CD8-positive, alpha-beta memory T cell (primary cell): ENCODE data around the gene MZF1. TPM values are rescaled to one million over a fixed set of nuclear protein-coding genes. Genes with fewer than 3 reads are reported as not detected.
A peak's percentile ranks its signal among the peaks of the same experiment; 100 is the strongest.

Experiments used
- CTCF ChIA-PET: fragments of 350-600 bp; sonication (Branson Sonifier 250); formaldehyde crosslinking; loops from one replicate; lab custom pipeline; 2021; ENCODE audit warnings: antibody characterized with exemption; lab: Charles Lee
- POLR2A ChIA-PET: fragments of 350-600 bp; sonication (Branson Sonifier 250); formaldehyde crosslinking; loops from one replicate; lab custom pipeline; 2021; ENCODE audit warnings: antibody characterized with exemption; lab: Charles Lee
- DNase-seq, 5 donors: peaks; one replicate each; pipeline versions ENCODE4 v3.0.0 to v3.0.0-alpha.2; 2020 to 2022; ENCODE audit warnings: mixed read lengths in 1 of 5
- H3K27ac ChIP-seq: one replicate; pipeline ENCODE4 v1.7.0; 2013; ENCODE audit warnings: low read depth, mild to moderate bottlenecking, low read length, moderate library complexity
- H3K27me3 ChIP-seq: 2 replicates; pipeline ENCODE4 v1.7.0; 2013; ENCODE audit warnings: low read length, mild to moderate bottlenecking; ENCODE audit not compliant: insufficient read depth, poor library complexity, severe bottlenecking
- H3K36me3 ChIP-seq: 2 replicates; pipeline ENCODE4 v1.7.0; 2013; ENCODE audit warnings: mild to moderate bottlenecking, low read length, moderate library complexity; ENCODE audit not compliant: insufficient read depth
- H3K4me1 ChIP-seq: 2 replicates; pipeline ENCODE4 v1.7.0; 2013; ENCODE audit warnings: mild to moderate bottlenecking, low read length, moderate library complexity; ENCODE audit not compliant: insufficient read depth
- H3K4me3 ChIP-seq: 2 replicates; pipeline ENCODE4 v1.7.0; 2013; ENCODE audit warnings: mild to moderate bottlenecking, low read length
- H3K9me3 ChIP-seq: 2 replicates; pipeline ENCODE4 v1.7.0; 2013; ENCODE audit warnings: mild to moderate bottlenecking, low read length
- H3K27ac Mint-ChIP-seq, 8 donors: one replicate each; pipeline ENCODE4 v1.8.0; 2020 to 2021; ENCODE audit warnings: mixed read lengths in 8 of 8, mild to moderate bottlenecking in 6 of 8, inconsistent platforms in 3 of 8, moderate library complexity in 3 of 8
- H3K27me3 Mint-ChIP-seq, 2 donors: one replicate each; pipeline ENCODE4 v1.8.0; 2020 to 2021; ENCODE audit warnings: mixed read lengths in 2 of 2, mild to moderate bottlenecking in 1 of 2, moderate library complexity in 1 of 2
- H3K36me3 Mint-ChIP-seq, 3 donors: one replicate each; pipeline ENCODE4 v1.8.0; 2020 to 2021; ENCODE audit warnings: mixed read lengths in 3 of 3, inconsistent platforms in 1 of 3, mild to moderate bottlenecking in 1 of 3
- H3K4me1 Mint-ChIP-seq, 3 donors: one replicate each; pipeline ENCODE4 v1.8.0; 2020 to 2021; ENCODE audit warnings: mixed read lengths in 3 of 3, inconsistent platforms in 1 of 3, mild to moderate bottlenecking in 1 of 3
- H3K4me3 Mint-ChIP-seq, 7 donors: one replicate each; pipeline ENCODE4 v1.8.0; 2020 to 2021; ENCODE audit warnings: mixed read lengths in 7 of 7, mild to moderate bottlenecking in 6 of 7, moderate library complexity in 4 of 7, inconsistent platforms in 2 of 7
- H3K9me3 Mint-ChIP-seq, 5 donors: one replicate each; pipeline ENCODE4 v1.8.0; 2020 to 2022; ENCODE audit warnings: mixed read lengths in 5 of 5, mild to moderate bottlenecking in 3 of 5, moderate library complexity in 2 of 5, inconsistent platforms in 1 of 5
- polyA plus RNA-seq: library from polyadenylated mRNA; unstranded; fragments of 300-500 nt; fragmentation: Illumina TruSeq; gene quantifications from one replicate; pipeline ENCODE4 v1.2.3, GENCODE V29; 2021
- total RNA-seq, 2 experiments: library from RNA; stranded (reverse); gene quantifications; one replicate each; pipeline ENCODE4 v1.2.3, GENCODE V29; 2021

Gene MZF1
- total and polyA plus RNA-seq, 3 experiments from 2014 or later: 10.3 to 14.8 (median 14.0) TPM

DNA sequence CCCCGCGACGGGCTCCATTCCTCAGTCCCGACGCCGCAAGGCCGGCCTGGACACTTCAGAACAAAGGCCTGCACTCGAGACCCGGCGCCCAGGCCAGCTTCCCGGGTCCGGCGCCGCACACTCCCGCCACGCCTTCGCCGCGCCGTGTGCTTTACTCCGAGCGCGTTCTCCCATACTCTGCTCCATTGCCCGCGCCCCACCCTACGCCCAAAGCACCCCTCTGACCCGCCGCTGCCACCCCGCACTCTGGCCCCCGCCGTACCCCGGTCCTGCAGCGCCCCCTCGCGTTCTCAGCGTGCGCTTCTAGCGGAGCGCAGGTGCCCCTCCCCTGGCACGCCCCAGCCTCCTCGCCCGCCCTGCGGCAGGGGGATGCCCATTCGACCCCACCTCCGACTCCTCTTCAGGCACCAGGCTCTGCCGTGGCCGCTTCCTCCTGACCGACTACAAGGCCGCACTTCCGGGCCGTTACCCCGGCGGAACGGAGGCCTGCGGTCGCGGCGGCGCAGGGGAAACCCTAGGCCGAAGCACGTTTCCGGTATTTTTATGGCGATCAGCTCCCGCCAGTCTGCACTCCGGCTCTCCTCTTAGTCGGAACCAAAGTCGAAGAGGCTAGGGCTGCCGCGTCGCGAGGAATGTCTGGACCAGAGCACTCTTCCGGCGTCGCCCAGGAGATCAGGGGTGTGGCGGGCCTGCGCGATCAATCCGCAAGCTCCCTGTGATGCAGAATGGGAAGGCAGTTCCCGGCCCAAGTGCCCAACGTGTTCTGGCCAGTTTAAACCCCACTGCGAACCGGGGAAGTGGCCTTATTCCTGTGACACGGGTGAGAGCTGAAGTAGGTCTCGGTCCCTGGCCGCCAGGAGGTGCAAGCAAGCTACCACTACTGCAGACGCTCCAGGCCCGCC is 53.5 kb downstream of the MZF1 start, which contains the start of gene ZBTB45:
Gene ZBTB45 (minus strand): TSS at position 456 of the 902 bp plus-strand sequence. CDS start 2,137 bp downstream, outside the sequence.
- peaks cover 34 to 46% (median 35%) of the 10 kb centered on the region in 3 donors for H3K4me1 Mint-ChIP-seq
- H3K27me3 Mint-ChIP-seq: peaks cover 0 to 3% of the 10 kb centered on the region in 2 donors
- H3K9me3 Mint-ChIP-seq: no peaks in the 10 kb centered on the region
- Histone ChIP-seq H3K27ac (peak within 1 kb of the TSS; percentile 86), H3K27me3 (no peaks in the 10 kb centered on the region), H3K4me1 (peaks cover 23% of the 10 kb centered on the region), H3K36me3 (peaks cover 6% of the 10 kb centered on the region), H3K4me3 (peak within 1 kb of the TSS; percentile 81), H3K9me3 (no peaks in the 10 kb centered on the region)
- peaks cover 0 to 29% (median 4%) of the 10 kb centered on the region in 3 donors for H3K36me3 Mint-ChIP-seq
- CTCF ChIA-PET: interaction anchor here (0.7 to 7.4 kb wide), 30 partner anchors 9 to 338 kb away, joined by 3 to 77 read pairs (median 4); partner anchors contain the start of genes CHMP2A, ERVK3-1, MZF1 and TRIM28
- peak; percentile 84 to 90 (median 88) for DNase-seq
- POLR2A ChIA-PET: interaction anchor here (0.6 to 2.6 kb wide), 15 partner anchors 20 to 336 kb away, joined by 3 to 28 read pairs (median 5); partner anchors contain the start of genes CHMP2A, MZF1, TRIM28 and UBE2M
- H3K4me3 Mint-ChIP-seq: peak within 1 kb of the TSS; percentile 90 to 97 (median 95)
- peak within 1 kb of the TSS; percentile 90 to 99 (median 98) for H3K27ac Mint-ChIP-seq

- peaks cover 38 to 52% (median 38%) of the 10 kb centered on the region in 3 donors for H3K4me1 Mint-ChIP-seq
- POLR2A ChIA-PET: interaction anchor here (1.7 to 2.1 kb wide), 3 partner anchors 35 to 61 kb away, joined by 6 to 16 read pairs (median 12); partner anchors contain the start of genes CHMP2A and UBE2M
- peak overlapping the region; percentile 86 for H3K27ac ChIP-seq
- peaks cover 0 to 3% of the 10 kb centered on the region in 2 donors for H3K27me3 Mint-ChIP-seq
- H3K9me3 ChIP-seq: no peaks in the 10 kb centered on the region
- peak; percentile 23 to 65 (median 28) for DNase-seq
- H3K9me3 Mint-ChIP-seq: no peaks in the 10 kb centered on the region
- H3K4me3 Mint-ChIP-seq: peak overlapping the region; percentile 90 to 97 (median 95)
- H3K36me3 ChIP-seq: peaks cover 6% of the 10 kb centered on the region
- peak overlapping the region; percentile 90 to 99 (median 98) for H3K27ac Mint-ChIP-seq
- peaks cover 0 to 29% (median 4%) of the 10 kb centered on the region in 3 donors for H3K36me3 Mint-ChIP-seq
- peak overlapping the region; percentile 81 for H3K4me3 ChIP-seq
- H3K27me3 ChIP-seq: no peaks in the 10 kb centered on the region
- H3K4me1 ChIP-seq: peaks cover 27% of the 10 kb centered on the region
- CTCF ChIA-PET: interaction anchor here (0.7 to 7.4 kb wide), 9 partner anchors 19 to 337 kb away, joined by 3 to 77 read pairs (median 24); partner anchors contain the start of genes CHMP2A, MZF1 and TRIM28
Measured at GRCh38 chr19:58519087-58519354, 54.1 kb downstream of the MZF1 start.

DNA sequence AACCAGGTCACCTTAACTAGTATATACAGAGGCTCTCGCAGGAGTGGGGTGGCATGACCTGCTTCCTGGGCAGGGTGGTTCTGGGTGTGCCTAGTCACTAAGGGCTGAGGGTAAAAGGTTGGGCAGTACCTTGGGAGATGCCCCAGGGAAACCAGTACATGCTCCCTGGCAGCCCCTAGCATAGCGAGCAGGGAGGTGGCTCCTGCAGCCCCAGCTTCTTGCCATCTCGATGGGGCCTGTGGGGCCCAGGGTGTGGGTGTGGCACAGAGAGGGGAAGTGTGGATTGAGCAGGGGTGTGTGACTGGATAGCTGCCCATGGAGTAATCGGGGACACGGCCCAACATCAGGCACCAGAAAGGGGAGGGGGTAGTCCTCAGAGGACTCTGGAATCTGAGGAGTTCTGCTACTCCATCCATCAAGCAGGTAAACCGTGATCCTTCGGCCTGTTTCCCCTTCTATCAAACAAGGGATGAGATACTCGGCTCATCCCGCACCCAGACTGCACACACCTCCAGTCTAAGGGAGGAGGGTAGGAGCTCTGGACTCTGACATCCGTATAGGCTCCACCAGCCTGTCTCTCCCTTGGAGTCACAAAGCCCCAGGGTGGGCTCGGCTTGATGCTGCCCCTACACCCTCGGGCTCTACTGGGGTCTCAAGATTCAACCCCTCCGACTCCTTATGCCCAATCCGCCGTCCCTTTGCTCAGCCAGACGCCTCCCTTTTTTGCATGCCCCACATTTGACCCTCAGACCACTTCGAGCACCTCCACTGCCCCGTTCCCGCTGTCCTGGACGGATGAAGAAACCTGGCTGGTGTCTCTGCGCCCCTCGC is 54.7 kb downstream of the MZF1 start:
- no peaks in the 10 kb centered on the region for H3K27me3 ChIP-seq
- no peak for DNase-seq
- H3K27me3 Mint-ChIP-seq: peaks cover 0 to 3% of the 10 kb centered on the region in 2 donors
- H3K36me3 Mint-ChIP-seq: peaks cover 0 to 29% (median 4%) of the 10 kb centered on the region in 3 donors
- H3K4me1 Mint-ChIP-seq: peaks cover 39 to 57% (median 43%) of the 10 kb centered on the region in 3 donors
- H3K27ac Mint-ChIP-seq: peak overlapping the region; percentile 90 to 99 (median 98)
- peak overlapping the region; percentile 86 for H3K27ac ChIP-seq
- H3K9me3 Mint-ChIP-seq: no peaks in the 10 kb centered on the region
- POLR2A ChIA-PET: interaction anchor here (0.6 to 2.1 kb wide), 4 partner anchors 10 to 61 kb away, joined by 3 to 16 read pairs (median 9); partner anchors contain the start of genes CHMP2A and UBE2M
- no peaks in the 10 kb centered on the region for H3K9me3 ChIP-seq
- peaks cover 6% of the 10 kb centered on the region for H3K36me3 ChIP-seq
- peak overlapping the region; percentile 90 to 97 (median 95) for H3K4me3 Mint-ChIP-seq
- H3K4me3 ChIP-seq: peak overlapping the region; percentile 81
- peaks cover 30% of the 10 kb centered on the region for H3K4me1 ChIP-seq
- CTCF ChIA-PET: interaction anchor here (0.7 to 7.4 kb wide), 10 partner anchors 19 to 337 kb away, joined by 3 to 77 read pairs (median 16); partner anchors contain the start of genes CHMP2A, MZF1 and TRIM28

DNA sequence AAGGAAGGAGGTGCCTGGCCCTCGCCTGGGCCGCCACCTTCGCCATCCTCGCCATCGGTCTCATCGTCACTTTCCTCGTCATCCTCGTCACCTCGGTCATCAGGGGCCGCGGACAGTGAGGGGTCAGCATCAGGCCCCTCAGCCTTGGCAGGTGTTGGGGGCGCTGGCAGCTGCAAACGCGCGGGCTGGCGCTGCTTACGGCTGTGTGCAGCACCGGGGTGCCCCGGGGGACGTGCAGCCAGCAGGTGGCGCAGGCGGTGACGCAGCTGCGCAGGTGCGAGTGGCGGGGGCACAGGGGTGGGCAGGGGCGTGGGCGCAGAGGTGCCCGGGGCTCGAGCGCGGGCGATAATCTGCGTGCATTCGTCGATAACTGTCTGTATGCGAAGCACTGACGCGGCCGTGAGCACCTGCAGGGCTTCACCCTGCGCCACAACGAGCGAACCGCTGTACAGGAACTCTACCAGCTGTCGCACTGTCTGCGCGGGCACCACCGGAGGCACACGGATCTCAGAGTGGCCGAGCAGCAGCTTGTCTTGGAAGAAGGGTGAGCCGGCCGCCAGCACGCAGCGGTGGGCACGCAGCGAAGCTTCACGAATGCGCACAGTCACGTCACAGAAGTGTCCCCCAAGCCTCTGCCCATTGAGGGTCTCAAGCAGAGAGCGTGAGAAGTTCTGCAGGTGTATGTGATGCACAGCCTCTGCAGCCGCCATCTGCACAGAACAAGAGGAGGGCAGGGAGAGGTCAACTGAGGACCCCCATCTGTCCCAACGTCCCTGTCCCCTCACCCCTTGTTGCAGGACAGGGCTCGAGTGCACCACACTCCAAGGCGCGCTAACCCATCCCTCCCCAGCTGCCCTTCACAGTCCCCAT is 55.9 kb downstream of the MZF1 start:
- Mint-ChIP-seq H3K4me3 (peak overlapping the region in 2 of 7 donors; percentile 8 to 96), H3K9me3 (no peaks in the 10 kb centered on the region), H3K4me1 (peaks cover 41 to 60% (median 43%) of the 10 kb centered on the region in 3 donors), H3K27ac (peak overlapping the region in 1 of 8 donors; percentile 81), H3K27me3 (peaks cover 0 to 3% of the 10 kb centered on the region in 2 donors), H3K36me3 (peaks cover 0 to 29% (median 4%) of the 10 kb centered on the region in 3 donors)
- Histone ChIP-seq H3K36me3 (peaks cover 6% of the 10 kb centered on the region), H3K4me1 (peaks cover 31% of the 10 kb centered on the region), H3K4me3 (no peak overlapping the region), H3K9me3 (no peaks in the 10 kb centered on the region), H3K27me3 (no peaks in the 10 kb centered on the region), H3K27ac (no peak overlapping the region)
- DNase-seq: no peak
- CTCF ChIA-PET: interaction anchor here (1.7 to 7.4 kb wide), 2 partner anchors 64 kb away, joined by 4 to 77 read pairs; no protein-coding TSS in a partner anchor
- POLR2A ChIA-PET: interaction anchor here (0.6 kb wide), 1 partner anchor 9 kb away, joined by 3 read pairs; no protein-coding TSS in a partner anchor

DNA sequence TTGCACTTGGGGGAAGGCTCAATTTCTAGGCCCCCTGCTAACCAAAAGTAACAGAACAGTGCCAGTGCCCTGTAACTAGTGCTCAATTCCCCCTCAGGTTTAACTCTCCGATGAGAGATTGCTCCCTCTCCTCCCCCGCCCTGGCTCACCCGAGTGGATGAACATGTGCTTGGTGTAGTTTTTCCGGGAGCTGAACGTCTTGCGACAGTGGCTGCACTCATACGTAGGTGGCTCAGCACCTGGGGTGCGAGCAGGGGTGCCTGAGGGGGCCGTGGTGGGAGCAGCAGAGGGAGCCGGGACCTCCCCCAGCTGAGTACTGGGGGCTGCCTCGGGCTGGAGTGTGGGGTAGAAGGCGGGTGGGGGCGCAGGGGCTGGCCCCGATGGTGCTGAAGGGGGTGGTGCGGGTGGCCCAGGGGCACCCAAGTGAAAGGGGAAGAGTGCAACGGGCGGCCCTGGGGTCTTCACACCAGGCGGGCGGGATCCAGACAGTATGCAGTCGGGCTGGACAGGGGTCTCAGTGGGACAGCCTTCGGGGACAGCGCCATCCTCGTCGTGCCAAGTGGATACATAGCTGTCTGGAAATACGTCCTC is 56.8 kb downstream of the MZF1 start:
- Mint-ChIP-seq H3K36me3 (peaks cover 0 to 29% (median 4%) of the 10 kb centered on the region in 3 donors), H3K4me1 (peaks cover 41 to 60% (median 43%) of the 10 kb centered on the region in 3 donors), H3K9me3 (no peaks in the 10 kb centered on the region), H3K27ac (peak overlapping the region in 2 of 8 donors; percentile 26 to 81), H3K27me3 (peaks cover 0 to 3% of the 10 kb centered on the region in 2 donors), H3K4me3 (peak overlapping the region in 1 of 7 donors; percentile 53)
- POLR2A ChIA-PET: interaction anchor here (0.5 kb wide), 1 partner anchor 58 kb away, joined by 4 read pairs; no protein-coding TSS in a partner anchor
- CTCF ChIA-PET: interaction anchor here (1.7 kb wide), 1 partner anchor 64 kb away, joined by 4 read pairs; no protein-coding TSS in a partner anchor
- Histone ChIP-seq H3K36me3 (peaks cover 6% of the 10 kb centered on the region), H3K4me3 (no peak overlapping the region), H3K27ac (no peak overlapping the region), H3K27me3 (no peaks in the 10 kb centered on the region), H3K4me1 (peaks cover 31% of the 10 kb centered on the region), H3K9me3 (no peaks in the 10 kb centered on the region)
- DNase-seq: no peak

GRCh38 chr19:58515259-58515658 is 57.9 kb downstream of the MZF1 start:
- POLR2A ChIA-PET: interaction anchor here (0.6 to 1.8 kb wide), 2 partner anchors 30 to 40 kb away, joined by 4 to 7 read pairs; partner anchors contain the start of gene CHMP2A
- peaks cover 28% of the 10 kb centered on the region for H3K4me1 ChIP-seq
- DNase-seq: no peak
- no peaks in the 10 kb centered on the region for H3K27me3 ChIP-seq
- Mint-ChIP-seq H3K4me3 (peak overlapping the region in 4 of 7 donors; percentile 43 to 75 (median 52)), H3K27ac (peak overlapping the region in 5 of 8 donors; percentile 26 to 81 (median 73)), H3K36me3 (peaks cover 0 to 29% (median 4%) of the 10 kb centered on the region in 3 donors), H3K9me3 (no peaks in the 10 kb centered on the region), H3K27me3 (peaks cover 0 to 3% of the 10 kb centered on the region in 2 donors), H3K4me1 (peaks cover 39 to 56% (median 40%) of the 10 kb centered on the region in 3 donors)
- no peak overlapping the region for H3K4me3 ChIP-seq
- no peaks in the 10 kb centered on the region for H3K9me3 ChIP-seq
- H3K36me3 ChIP-seq: peaks cover 6% of the 10 kb centered on the region
- no peak overlapping the region for H3K27ac ChIP-seq
- CTCF ChIA-PET: interaction anchor here (1.8 to 3.6 kb wide), 3 partner anchors 15 to 65 kb away, joined by 12 to 61 read pairs (median 18); partner anchors contain the start of gene TRIM28
